ENCODE measurements around the gene OR2C1. TPM values are rescaled to one million over a fixed set of nuclear protein-coding genes. Genes with fewer than 3 reads are reported as not detected.

Gene OR2C1
- under 0.01 and 0.43 TPM in 2 replicates for total RNA-seq

DNA sequence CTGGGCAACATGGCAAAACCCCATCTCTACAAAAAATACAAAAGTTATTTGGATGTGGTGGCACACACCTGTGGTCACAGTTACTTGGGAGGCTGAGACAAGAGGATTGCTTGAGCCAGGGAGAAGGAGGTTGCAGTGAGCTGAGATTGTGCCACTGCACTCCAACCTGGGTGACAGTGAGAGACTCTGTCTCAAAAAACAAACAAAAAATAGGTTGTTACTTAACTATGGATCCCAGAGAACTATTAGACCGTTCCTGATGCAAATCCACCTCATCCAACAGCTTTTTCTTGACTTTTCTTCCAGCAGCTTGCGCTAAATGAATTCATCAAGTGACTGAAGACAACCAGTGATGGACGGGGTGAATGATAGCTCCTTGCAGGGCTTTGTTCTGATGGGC, at the start of gene OR2C1:
Gene OR2C1, plus strand, starts transcription at position 301 of the 400 bp plus-strand sequence. Its CDS starts 52 bp downstream, at position 353.

DNA sequence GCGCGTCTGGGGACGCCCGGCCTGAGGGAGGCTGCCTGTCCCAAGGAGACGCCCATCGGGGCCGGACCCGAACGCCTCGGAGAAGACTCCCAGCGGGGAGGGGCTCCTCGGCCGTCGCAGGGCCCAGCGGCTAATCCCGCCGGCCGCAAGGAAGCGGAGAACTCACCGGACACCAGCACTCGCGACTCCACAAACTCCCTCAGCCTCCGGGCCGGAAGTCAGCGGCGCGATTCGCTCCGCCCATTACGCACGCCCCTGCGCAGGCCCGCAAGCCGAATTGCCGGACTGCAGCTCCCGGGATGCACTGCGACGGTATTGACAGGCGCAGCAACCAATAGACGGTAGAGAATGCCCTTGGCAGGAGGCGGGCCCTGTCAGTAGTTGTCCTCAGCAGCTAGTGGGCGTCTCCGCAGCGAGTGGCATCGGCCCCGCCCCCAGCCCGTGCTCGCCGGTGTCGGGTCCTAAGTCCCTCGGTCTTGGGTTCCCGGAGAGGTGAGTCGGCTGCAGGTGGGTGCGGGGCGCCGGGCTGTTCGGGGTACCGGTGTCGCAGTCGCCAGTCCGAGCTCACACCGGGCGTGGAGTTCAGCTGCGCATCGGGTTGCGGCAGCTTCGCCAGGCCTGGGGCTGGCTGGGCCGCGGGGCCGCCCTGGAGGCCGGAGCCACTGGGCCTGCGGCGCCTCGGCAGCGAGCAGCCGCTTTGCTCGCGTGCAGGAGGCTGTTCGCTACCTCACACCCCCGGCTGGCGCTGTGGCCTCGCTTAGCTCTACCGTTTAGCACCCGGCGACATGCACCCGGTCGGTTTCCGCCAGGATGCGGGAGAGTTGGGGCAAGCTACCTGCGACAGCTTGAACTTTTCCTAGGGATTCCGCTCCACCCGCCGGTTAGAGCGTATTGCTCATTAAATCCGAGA, 45.3 kb downstream of the OR2C1 start, which contains the start of the genes ZNF174 and ZSCAN32:
Gene ZNF174, plus strand, starts transcription at position 437 of the 910 bp plus-strand sequence. CDS start 790 bp downstream, outside the sequence.
Gene ZSCAN32, minus strand, starts transcription at position 226 of the 910 bp plus-strand sequence. CDS start 3,447 bp downstream, outside the sequence.

Other genes with a start within 250 kb of the OR2C1 start
- 13.7 and 19.2 TPM in 2 replicates for gene ZNF205, start 243.3 kb upstream of the OR2C1 start, total RNA-seq
- 11.4 and 13.2 TPM in 2 replicates for gene ZNF213, start 220.9 kb upstream of the OR2C1 start, total RNA-seq
- gene OR1F1, start 167.7 kb upstream of the OR2C1 start, total RNA-seq = not detected in 2 replicates
- 8.6 and 10.6 TPM in 2 replicates for gene ZNF200, start 120.7 kb upstream of the OR2C1 start, total RNA-seq
- 0.22 TPM in 1 of 2 replicates, not detected in the other for gene MEFV, start 99.3 kb upstream of the OR2C1 start, total RNA-seq
- 47.8 and 63.6 TPM in 2 replicates for gene ZNF263, start 72.4 kb upstream of the OR2C1 start, total RNA-seq
- 4.1 and 6.7 TPM in 2 replicates for gene TIGD7, start 50.5 kb upstream of the OR2C1 start, total RNA-seq
- gene ZNF75A, start 50.4 kb upstream of the OR2C1 start, total RNA-seq = 35.8 and 36.5 TPM in 2 replicates
- gene ZSCAN32, start 45.1 kb downstream of the OR2C1 start, total RNA-seq = 11.1 and 11.4 TPM in 2 replicates
- gene ZNF174, start 45.3 kb downstream of the OR2C1 start, total RNA-seq = 7.6 and 7.9 TPM in 2 replicates
- 1.2 and 2.3 TPM in 2 replicates for gene ZNF597, start 87.6 kb downstream of the OR2C1 start, total RNA-seq
- gene NAA60, start 87.8 kb downstream of the OR2C1 start, total RNA-seq = 20.0 and 30.6 TPM in 2 replicates
- not detected in 2 replicates for gene C16orf90, start 139.6 kb downstream of the OR2C1 start, total RNA-seq
- 8.8 and 18.8 TPM in 2 replicates for gene CLUAP1, start 145.1 kb downstream of the OR2C1 start, total RNA-seq
- 0.39 TPM in 1 of 2 replicates, not detected in the other for gene NLRC3, start 221.5 kb downstream of the OR2C1 start, total RNA-seq

Data from placental epithelial cell (primary cell).